Measurements from ENCODE around the gene ZNF593OS. TPM values are rescaled to one million over a fixed set of nuclear protein-coding genes. Genes with fewer than 3 reads are reported as not detected.

Gene ZNF593OS
- total RNA-seq, 1 experiment from 2014 or later = not detected

GRCh38 chr1:26154750-26155149 is 16.9 kb downstream of the ZNF593OS start:
- H3K27ac ChIP-seq (ENCODE audit: low read depth, low read length) = no peak overlapping the region
- no peaks in the 10 kb centered on the region for H3K79me2 ChIP-seq (ENCODE audit: insufficient read depth, low read length)
- no peak overlapping the region for H3K4me2 ChIP-seq (ENCODE audit: low read length)
- H2AFZ ChIP-seq (ENCODE audit: low read depth, low read length, poor library complexity, severe bottlenecking) = no peak overlapping the region
- DNase-seq (ENCODE audit: low read depth, low spot score) (no peak), ATAC-seq (no peak)
- no peak overlapping the region for H3K9ac ChIP-seq (ENCODE audit: low read length)
- H4K20me1 ChIP-seq (ENCODE audit: insufficient read depth) = no peaks in the 10 kb centered on the region
- H3K9me2 ChIP-seq (ENCODE audit: insufficient read depth) = no peaks in the 10 kb centered on the region
- ChIA-PET CTCF (interaction anchor here (1.4 to 2.9 kb wide), 3 partner anchors 10 to 15 kb away, joined by 5 to 21 read pairs (median 11); partner anchors contain the start of gene ZNF593), RAD21 (ENCODE audit: low non-redundant PET in 1 of 2, low total read pairs in 2 of 2, uncharacterized antibody in 2 of 2, unreplicated experiment in 2 of 2) (no interaction called here), POLR2A (no interaction called here)
- H3K9me3 ChIP-seq (ENCODE audit: control insufficient read depth in 1 of 2, insufficient read depth in 1 of 2, low read depth in 1 of 2, low read length in 2 of 2) = no peaks in the 10 kb centered on the region
- intact Hi-C loops (cut with micrococcal nuclease) = no loop called here
- no peak for TF ChIP-seq ZBTB33 (IDR thresholded peaks at IDR 0.05; ENCODE audit: extremely low read depth, insufficient replicate concordance, low read length)
- no peak for TF ChIP-seq SIN3A (IDR thresholded peaks at IDR 0.05; ENCODE audit: low read depth)
- H3K36me3 ChIP-seq (ENCODE audit: control insufficient read depth in 1 of 2, insufficient read depth in 2 of 2, low read length in 2 of 2) = no peaks in the 10 kb centered on the region
- H3K27me3 ChIP-seq (ENCODE audit: insufficient read depth, low read length) = no peaks in the 10 kb centered on the region
- peaks cover 11 to 28% of the 10 kb centered on the region in 2 experiments for H3K4me1 ChIP-seq (ENCODE audit: control insufficient read depth in 1 of 2, insufficient read depth in 2 of 2, low read length in 2 of 2)
- no TSS peak for BruUV-seq (replicated peaks)
- no peak overlapping the region for H3K4me3 ChIP-seq (replicated peaks in 1 of 2; ENCODE audit: low read depth in 1 of 2, low read length in 2 of 2)

- Histone ChIP-seq H4K20me1 (ENCODE audit: insufficient read depth) (no peaks in the 10 kb centered on the region), H3K79me2 (ENCODE audit: insufficient read depth, low read length) (no peaks in the 10 kb centered on the region), H2AFZ (ENCODE audit: low read depth, low read length, poor library complexity, severe bottlenecking) (no peak overlapping the region), H3K27ac (ENCODE audit: low read depth, low read length) (no peak overlapping the region), H3K9me2 (ENCODE audit: insufficient read depth) (no peaks in the 10 kb centered on the region), H3K9ac (ENCODE audit: low read length) (no peak overlapping the region), H3K4me1 (ENCODE audit: control insufficient read depth in 1 of 2, insufficient read depth in 2 of 2, low read length in 2 of 2) (peaks cover 9 to 22% of the 10 kb centered on the region in 2 experiments), H3K27me3 (ENCODE audit: insufficient read depth, low read length) (no peaks in the 10 kb centered on the region), H3K36me3 (ENCODE audit: control insufficient read depth in 1 of 2, insufficient read depth in 2 of 2, low read length in 2 of 2) (no peaks in the 10 kb centered on the region), H3K9me3 (ENCODE audit: control insufficient read depth in 1 of 2, insufficient read depth in 1 of 2, low read depth in 1 of 2, low read length in 2 of 2) (no peaks in the 10 kb centered on the region), H3K4me3 (replicated peaks in 1 of 2; ENCODE audit: low read depth in 1 of 2, low read length in 2 of 2) (no peak overlapping the region), H3K4me2 (ENCODE audit: low read length) (no peak overlapping the region)
- DNase-seq (ENCODE audit: low read depth, low spot score) = no peak
- BruUV-seq (replicated peaks) = no TSS peak
- ATAC-seq = no peak
- ChIA-PET CTCF (interaction anchor here (1.4 to 1.8 kb wide), 2 partner anchors 9 to 16 kb away, joined by 5 to 11 read pairs; partner anchors contain the start of gene ZNF593), POLR2A (no interaction called here), RAD21 (ENCODE audit: low non-redundant PET in 1 of 2, low total read pairs in 2 of 2, uncharacterized antibody in 2 of 2, unreplicated experiment in 2 of 2) (no interaction called here)
- TF ChIP-seq ZBTB33 (IDR thresholded peaks at IDR 0.05; ENCODE audit: extremely low read depth, insufficient replicate concordance, low read length) (no peak), REST (IDR thresholded peaks at IDR 0.05; ENCODE audit: low read depth) (no peak), EZH2 (IDR thresholded peaks at IDR 0.05) (no peak), POLR2AphosphoS5 (IDR thresholded peaks at IDR 0.05; ENCODE audit: low read depth, low read length) (no peak), JUND (IDR thresholded peaks at IDR 0.05) (no peak)
- intact Hi-C loops (cut with micrococcal nuclease) = no loop called here
Measured at GRCh38 chr1:26153966-26154532, 17.6 kb downstream of the ZNF593OS start.
